ENCODE data around the gene SMYD3. TPM values are rescaled to one million over a fixed set of nuclear protein-coding genes. Genes with fewer than 3 reads are reported as not detected.

The SMYD3 gene
- total and polyA plus RNA-seq, 10 of the 15 experiments (the other 5 are each of a cell fraction or from before 2014, with no cell fraction given), result 18.3 to 54.0 (median 24.8) TPM

DNA sequence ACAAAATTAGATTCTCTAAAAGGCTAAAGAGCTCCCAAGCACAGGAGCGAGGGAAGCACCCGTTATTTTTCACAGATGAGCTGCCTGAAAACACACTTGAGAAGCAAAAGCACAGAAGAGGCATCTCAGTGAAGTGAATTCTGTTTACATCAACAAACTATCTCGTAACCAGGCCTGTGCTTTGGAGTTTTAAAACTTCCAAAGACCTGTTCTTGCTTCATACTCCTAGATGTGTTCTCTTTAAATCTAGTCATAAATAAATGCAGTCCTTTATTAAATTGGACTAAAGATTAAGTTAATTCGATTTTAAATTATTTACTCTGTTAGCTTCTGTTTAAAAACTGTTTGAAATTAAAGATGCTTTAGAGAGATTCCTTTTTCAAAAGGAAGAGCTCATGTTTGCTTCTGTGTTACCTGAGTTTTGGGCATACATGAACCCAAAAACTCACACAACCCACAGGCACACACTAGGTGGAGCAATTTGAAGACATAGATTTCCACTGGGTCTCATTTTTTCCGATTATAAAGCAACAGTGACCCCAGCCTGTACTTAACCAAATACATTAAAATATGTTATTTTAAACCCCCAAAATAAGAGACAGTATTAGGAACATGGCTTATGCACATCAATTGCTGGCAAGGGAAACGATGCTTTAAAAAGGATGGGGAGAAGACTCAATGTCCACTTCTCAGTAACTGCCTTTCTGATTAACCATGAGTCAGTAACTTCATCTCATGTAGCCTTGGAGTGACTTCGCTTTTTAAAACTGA lies 648.2 kb downstream of the SMYD3 start (continued):
- TF ChIP-seq E4F1 (IDR thresholded peaks at IDR 0.05; ENCODE audit: borderline replicate concordance, partially characterized antibody) (no peak), TBL1XR1 (IDR thresholded peaks at IDR 0.05; ENCODE audit: low read depth, low read length) (no peak)

GRCh38 chr1:245858022-245858721 lies 648.9 kb downstream of the SMYD3 start:
- H3K9ac ChIP-seq (ENCODE audit: control insufficient read depth, insufficient read depth, low read length), result no peak overlapping the region
- ATAC-seq (no peak), DNase-seq (ENCODE audit: low read depth, low spot score) (no peak), FAIRE-seq (no peak)
- no peak overlapping the region for H3K4me3 ChIP-seq
- no peaks in the 10 kb centered on the region; a peak in 1 of 4 replicates for H3K36me3 ChIP-seq (ENCODE audit: control insufficient read depth in 2 of 2, insufficient read depth in 2 of 2, low read length in 1 of 2)
- H3K27me3 ChIP-seq (replicated peaks in 1 of 2; ENCODE audit: control insufficient read depth in 2 of 2, insufficient read depth in 2 of 2, low read length in 1 of 2), result no peaks in the 10 kb centered on the region
- POLR2A ChIA-PET, result interaction anchor here (1.3 kb wide), 1 partner anchor 10 kb away, joined by 4 read pairs; no protein-coding TSS in a partner anchor
- H4K20me1 ChIP-seq (ENCODE audit: control insufficient read depth, insufficient read depth), result no peaks in the 10 kb centered on the region; the same call in 1 of the 2 replicates
- TF ChIP-seq SPI1 (IDR thresholded peaks at IDR 0.05; ENCODE audit: borderline replicate concordance, insufficient read depth, low read depth, low read length) (no peak), RUNX3 (IDR thresholded peaks at IDR 0.05; ENCODE audit: low read length) (no peak), NFXL1 (IDR thresholded peaks at IDR 0.05; ENCODE audit: borderline replicate concordance) (no peak), NFIC (IDR thresholded peaks at IDR 0.05; ENCODE audit: low read depth, low read length) (no peak), NBN (IDR thresholded peaks at IDR 0.05) (no peak), NR2F1 (conservative IDR thresholded peaks at IDR 0.05) (no peak), RELB (IDR thresholded peaks at IDR 0.05; ENCODE audit: low read depth) (no peak), SREBF1 (IDR thresholded peaks at IDR 0.05; ENCODE audit: low read length) (no peak), LARP7 (IDR thresholded peaks at IDR 0.05) (no peak), CHD4 (IDR thresholded peaks at IDR 0.05) (no peak), NRF1 (conservative IDR thresholded peaks at IDR 0.05; ENCODE audit: low read depth, low read length) (no peak), IRF4 (IDR thresholded peaks at IDR 0.05; ENCODE audit: low read depth, low read length) (no peak), ZBED1 (IDR thresholded peaks at IDR 0.05; ENCODE audit: borderline replicate concordance) (no peak), HCFC1 (IDR thresholded peaks at IDR 0.05; ENCODE audit: low read length) (no peak), FOS (IDR thresholded peaks at IDR 0.05; ENCODE audit: borderline replicate concordance, extremely low read depth, insufficient read length) (no peak)
- H3K9me3 ChIP-seq (replicated peaks; ENCODE audit: control insufficient read depth, insufficient read depth, low read length), result no peaks in the 10 kb centered on the region
- RAD21 ChIA-PET (ENCODE audit: unreplicated experiment), result interaction anchor here (1.0 to 1.4 kb wide), 2 partner anchors 48 to 142 kb away, joined by 3 to 6 read pairs; no protein-coding TSS in a partner anchor
- intact Hi-C loops (cut with micrococcal nuclease; ENCODE audit: unreplicated experiment) (no loop called here), in situ Hi-C loops (cut with MboI) (no loop called here)
- no peak overlapping the region for H2AFZ ChIP-seq (ENCODE audit: control insufficient read depth, low read depth, low read length)
- no peak overlapping the region for H3K4me2 ChIP-seq (ENCODE audit: control insufficient read depth, insufficient read depth)
- CTCF ChIA-PET, result interaction anchor here (1.0 to 2.4 kb wide), 6 partner anchors 11 to 705 kb away, joined by 3 to 13 read pairs (median 6); no protein-coding TSS in a partner anchor
- 93% methylated on average over 13 of the region's 13 CpGs for WGBS (ENCODE audit: insufficient coverage, insufficient replicate concordance, low lambda C conversion rate, missing lambda C conversion rate)
- SMC1A ChIA-PET (ENCODE audit: uncharacterized antibody, unreplicated experiment), result interaction anchor here (0.7 to 2.1 kb wide), 8 partner anchors 11 to 256 kb away, joined by 3 to 8 read pairs (median 4); no protein-coding TSS in a partner anchor
- BruUV-seq (replicated peaks), result no TSS peak
- H3K27ac ChIP-seq (ENCODE audit: control insufficient read depth, insufficient read depth), result no peak overlapping the region
- H3K79me2 ChIP-seq (ENCODE audit: control insufficient read depth, insufficient read depth, low read length), result no peaks in the 10 kb centered on the region
- H3K4me1 ChIP-seq (ENCODE audit: control insufficient read depth, insufficient read depth, low read length), result no peaks in the 10 kb centered on the region
